Mucosa of descending colon (tissue), 3 donors: Measurements from ENCODE around the gene PHACTR2. TPM values are rescaled to one million over a fixed set of nuclear protein-coding genes. Genes with fewer than 3 reads are reported as not detected.

Source experiments
- ATAC-seq: fragments of 200-7000 bp; cut with Tn5 transposase; one replicate; pipeline ENCODE4 v1.9.1; 2020; ENCODE audit warnings: mild to moderate bottlenecking, moderate library complexity
- DNase-seq, 3 donors: peaks; one replicate each; pipeline ENCODE4 v3.0.0-alpha.2; 2020
- H3K36me3 ChIP-seq: fragments of 200-600 bp; one replicate; pipeline ENCODE4 v1.8.0; 2021; ENCODE audit warnings: low read depth, mild to moderate bottlenecking
- H3K4me1 ChIP-seq: fragments of 200-600 bp; one replicate; pipeline ENCODE4 v1.8.0; 2021; ENCODE audit warnings: low read depth, mild to moderate bottlenecking
- H3K4me3 ChIP-seq: fragments of 200-600 bp; one replicate; pipeline ENCODE4 v1.8.0; 2021; ENCODE audit warnings: mild to moderate bottlenecking
- H3K9me3 ChIP-seq: fragments of 200-600 bp; one replicate; pipeline ENCODE4 v1.8.0; 2021; ENCODE audit warnings: mild to moderate bottlenecking
- CTCF ChIP-seq: fragments of 200-600 bp; IDR thresholded peaks from one replicate; pipeline ENCODE4 v1.8.0; 2022; ENCODE audit warnings: antibody characterized with exemption, mild to moderate bottlenecking
- intact Hi-C, 2 donors: fragments of 100-400 bp; cut with DNase I in 1 of 2; cut with micrococcal nuclease in 1 of 2; formaldehyde crosslinking; loops; one replicate each; pipeline versions ENCODE4 v1.11.0 to v1.11.1; 2022; cut with DNase I, micrococcal nuclease
- total RNA-seq, 3 donors: library from RNA; stranded (reverse); fragmentation: NEBNext Ultra II Directional in 2 of 3; extraction: Animal tissue kit (Norgen Biotek cat#: 25700) in 2 of 3; gene quantifications; one replicate each; pipeline versions ENCODE4 v1.2.1 to v1.2.4, GENCODE V29; 2021 to 2023
- donor health status: DM: no; HTN: no; CAD: no; lungs with moderate emphysema.
- donor health status: DM: no; HTN: no; CAD: no.
- donor health status: DM: no; HTN: yes; CAD: no.

PHACTR2 gene
- total RNA-seq, 3 donors from 2014 or later, result 49.5 to 70.8 (median 53.4) TPM

DNA sequence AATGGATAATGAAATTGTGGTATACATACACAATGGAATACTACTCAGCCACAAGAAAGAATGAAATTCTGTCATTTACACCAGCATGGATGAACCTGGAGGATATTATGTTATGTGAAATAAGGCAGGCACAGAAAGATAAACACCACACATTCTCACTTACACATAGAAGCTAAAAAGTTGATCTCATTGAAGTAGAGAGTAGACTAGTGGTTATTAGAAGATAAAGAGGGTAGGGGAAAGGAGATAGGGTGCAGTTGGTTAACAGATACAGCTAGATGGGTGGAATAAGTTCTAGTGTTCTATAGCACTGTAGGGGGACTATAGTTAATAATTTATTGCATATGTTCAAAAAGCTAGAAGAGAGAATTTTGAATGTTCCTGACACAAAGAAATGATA lies 139.9 kb downstream of the PHACTR2 start:
- DNase-seq (no peak), ATAC-seq (no peak)
- Histone ChIP-seq H3K9me3 (no peaks in the 10 kb centered on the region), H3K4me3 (no peak overlapping the region), H3K4me1 (no peaks in the 10 kb centered on the region), H3K36me3 (no peaks in the 10 kb centered on the region)
- TF ChIP-seq CTCF, result no peak
- intact Hi-C loops, result no loop called here

GRCh38 chr6:143821359-143821758 lies 143.6 kb downstream of the PHACTR2 start:
- intact Hi-C loops, result no loop called here
- Histone ChIP-seq H3K4me3 (no peak overlapping the region), H3K9me3 (no peaks in the 10 kb centered on the region), H3K36me3 (no peaks in the 10 kb centered on the region), H3K4me1 (no peaks in the 10 kb centered on the region)
- no peak for ATAC-seq
- no peak for DNase-seq
- TF ChIP-seq CTCF, result no peak

GRCh38 chr6:143822584-143823024 lies 144.8 kb downstream of the PHACTR2 start:
- intact Hi-C loops, result no loop called here
- Histone ChIP-seq H3K4me3 (no peak overlapping the region), H3K36me3 (no peaks in the 10 kb centered on the region), H3K4me1 (no peaks in the 10 kb centered on the region), H3K9me3 (no peaks in the 10 kb centered on the region)
- TF ChIP-seq CTCF, result no peak
- no peak for DNase-seq
- ATAC-seq, result no peak

DNA sequence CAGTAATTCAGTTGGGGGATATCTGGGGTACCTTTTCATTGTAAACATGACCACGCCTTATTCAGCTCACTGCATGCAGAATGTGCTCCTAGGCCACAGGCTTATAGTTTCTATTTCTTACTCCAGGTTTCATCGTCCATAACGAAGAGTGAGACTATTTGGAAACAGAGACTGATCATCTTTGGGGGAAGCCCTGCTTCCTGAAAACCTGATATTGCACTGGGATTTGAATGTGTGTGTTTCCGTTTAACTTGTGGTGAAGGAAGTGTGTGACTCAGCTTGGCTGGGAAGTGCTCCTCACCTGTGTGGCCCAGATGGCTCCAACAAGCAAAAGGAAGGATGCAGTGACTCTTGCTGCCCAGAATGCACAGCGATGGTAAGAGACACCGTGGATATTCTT lies 145.8 kb downstream of the PHACTR2 start:
- H3K4me3 ChIP-seq, result no peak overlapping the region
- intact Hi-C loops, result no loop called here
- H3K4me1 ChIP-seq, result no peaks in the 10 kb centered on the region
- DNase-seq (no peak), ATAC-seq (no peak)
- no peak for TF ChIP-seq CTCF
- no peaks in the 10 kb centered on the region for H3K9me3 ChIP-seq
- no peaks in the 10 kb centered on the region for H3K36me3 ChIP-seq

- no peak for ATAC-seq
- Histone ChIP-seq H3K4me3 (no peak overlapping the region), H3K9me3 (no peaks in the 10 kb centered on the region), H3K4me1 (no peaks in the 10 kb centered on the region), H3K36me3 (no peaks in the 10 kb centered on the region)
- no peak for TF ChIP-seq CTCF
- intact Hi-C loops, result no loop called here
- no peak for DNase-seq
Measured at GRCh38 chr6:143828572-143828971, 150.8 kb downstream of the PHACTR2 start.

GRCh38 chr6:143836150-143836549 lies 158.4 kb downstream of the PHACTR2 start:
- no peaks in the 10 kb centered on the region for H3K36me3 ChIP-seq
- DNase-seq (no peak), ATAC-seq (no peak)
- H3K4me3 ChIP-seq, result no peak overlapping the region
- TF ChIP-seq CTCF, result no peak
- H3K9me3 ChIP-seq, result no peaks in the 10 kb centered on the region
- H3K4me1 ChIP-seq, result peaks cover 7% of the 10 kb centered on the region
- intact Hi-C loops, result no loop called here
